DND-41 (cell line): ENCODE results near the gene LRRC28.

Experiments used
- CTCF ChIP-seq: IDR thresholded peaks from 2 replicates; pipeline ENCODE4 v1.5.1; 2012; ENCODE audit warnings: borderline replicate concordance, low read length, moderate library complexity, mild to moderate bottlenecking; ENCODE audit not compliant: poor library complexity, severe bottlenecking; ENCODE audit errors: extremely low read depth
- EZH2 ChIP-seq: IDR thresholded peaks from 3 replicates; pipeline ENCODE4 v1.6.1; 2012; ENCODE audit warnings: borderline replicate concordance, low read depth, mild to moderate bottlenecking, moderate library complexity, low read length, inconsistent platforms; ENCODE audit not compliant: severe bottlenecking

GRCh38 chr15:99429681-99430081 lies 178.4 kb downstream of the LRRC28 start:
- no peak for TF ChIP-seq CTCF
- no peak for TF ChIP-seq EZH2
